ENCODE results near the gene AHDC1.
"Not testable (repeated sequence)": the region's sequence is repeated elsewhere in the genome, so short reads cannot be mapped to it uniquely, and the experiment has no call there.

The AHDC1 gene

DNA sequence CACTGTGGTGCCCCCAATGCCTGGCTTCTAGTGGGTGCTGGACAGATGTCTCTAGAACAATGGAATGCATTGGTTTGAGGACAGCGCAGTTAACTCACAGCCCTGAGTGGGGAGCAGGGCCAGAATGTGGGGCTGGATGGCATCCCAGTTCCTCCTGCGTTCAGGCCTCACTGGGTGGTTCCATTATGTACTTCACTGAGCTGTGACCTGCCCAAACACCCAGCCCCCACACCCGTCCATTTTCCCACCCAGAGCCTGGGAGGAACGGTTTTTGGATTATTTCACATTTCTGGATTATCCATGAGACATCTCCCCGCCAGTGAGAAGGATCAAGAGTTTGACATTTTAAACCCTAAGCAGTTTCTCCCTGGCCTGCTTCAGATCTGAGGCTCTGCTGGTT is 58.7 kb downstream of the AHDC1 start:
- no peak overlapping the region for H3K4me3 ChIP-seq (ENCODE audit: low read depth, low read length)
- peaks cover 4% of the 10 kb centered on the region; the same call in 1 of the 2 replicates for H3K36me3 ChIP-seq (ENCODE audit: insufficient read depth, low read length)
- H3K27me3 ChIP-seq (ENCODE audit: insufficient read depth, low read length) = no peaks in the 10 kb centered on the region
- peaks cover 63% of the 10 kb centered on the region for H3K4me1 ChIP-seq (ENCODE audit: control insufficient read depth, insufficient read depth, low read length, unreplicated experiment)
- H2AFZ ChIP-seq (ENCODE audit: low read length, unreplicated experiment) = no peak overlapping the region
- H3K79me2 ChIP-seq (ENCODE audit: control insufficient read depth, insufficient read depth, low read length, unreplicated experiment) = peaks cover 12% of the 10 kb centered on the region
- H3K27ac ChIP-seq (ENCODE audit: low read depth, low read length) = peak overlapping the region; percentile 92

DNA sequence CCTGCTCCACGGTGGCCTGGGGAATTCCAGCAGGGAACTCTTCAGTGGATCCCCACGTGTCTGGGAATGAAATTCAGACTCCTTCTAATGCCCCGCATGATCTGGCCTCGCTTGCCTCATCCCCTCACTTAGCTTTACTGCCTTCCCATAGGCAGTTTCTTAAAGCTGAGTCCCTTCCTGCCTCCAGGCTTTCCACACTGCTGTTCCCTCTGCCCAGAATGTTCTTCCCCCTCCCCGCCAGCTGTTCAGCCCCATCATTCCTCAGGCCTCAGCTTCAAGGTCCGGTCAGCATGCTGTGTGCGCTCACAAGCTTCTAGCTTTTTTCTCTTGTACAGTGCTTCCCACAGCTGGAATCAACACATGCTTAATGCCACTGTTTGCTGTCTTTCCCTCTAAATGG is 59.1 kb downstream of the AHDC1 start:
- H3K4me1 ChIP-seq (ENCODE audit: control insufficient read depth, insufficient read depth, low read length, unreplicated experiment) = peaks cover 67% of the 10 kb centered on the region
- H3K36me3 ChIP-seq (ENCODE audit: insufficient read depth, low read length) = peaks cover 4% of the 10 kb centered on the region; the same call in 1 of the 2 replicates
- no peaks in the 10 kb centered on the region for H3K27me3 ChIP-seq (ENCODE audit: insufficient read depth, low read length)
- no peak overlapping the region for H3K4me3 ChIP-seq (ENCODE audit: low read depth, low read length)
- peak overlapping the region; percentile 92 for H3K27ac ChIP-seq (ENCODE audit: low read depth, low read length)
- no peak overlapping the region for H2AFZ ChIP-seq (ENCODE audit: low read length, unreplicated experiment)
- H3K79me2 ChIP-seq (ENCODE audit: control insufficient read depth, insufficient read depth, low read length, unreplicated experiment) = peaks cover 12% of the 10 kb centered on the region

DNA sequence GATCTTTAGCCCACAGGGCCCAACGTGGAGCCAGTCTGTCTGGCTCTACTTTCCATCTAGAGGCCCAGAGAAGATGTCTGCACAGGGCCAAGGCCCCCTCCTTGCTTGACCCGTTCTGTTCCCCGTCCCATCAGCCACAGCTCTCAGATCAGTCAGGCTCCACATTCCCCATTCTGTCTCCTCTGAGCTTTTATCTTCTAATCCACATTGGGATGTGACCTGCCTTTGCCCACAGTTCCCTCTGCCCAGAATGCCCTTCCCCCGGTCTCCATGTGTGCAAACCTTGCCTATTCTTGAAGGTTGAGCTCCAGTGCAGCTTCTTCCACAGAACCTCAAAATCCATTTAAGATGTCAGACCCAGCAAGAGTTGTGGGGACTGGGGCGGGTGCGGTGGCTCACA is 60.7 kb downstream of the AHDC1 start:
- Histone ChIP-seq H3K4me3 (ENCODE audit: low read depth, low read length) (no peak overlapping the region), H3K27me3 (ENCODE audit: insufficient read depth, low read length) (no peaks in the 10 kb centered on the region), H3K36me3 (ENCODE audit: insufficient read depth, low read length) (peaks cover 4% of the 10 kb centered on the region; the same call in 1 of the 2 replicates), H3K79me2 (ENCODE audit: control insufficient read depth, insufficient read depth, low read length, unreplicated experiment) (peaks cover 12% of the 10 kb centered on the region), H2AFZ (ENCODE audit: low read length, unreplicated experiment) (no peak overlapping the region), H3K27ac (ENCODE audit: low read depth, low read length) (peak overlapping the region; percentile 92), H3K4me1 (ENCODE audit: control insufficient read depth, insufficient read depth, low read length, unreplicated experiment) (peaks cover 83% of the 10 kb centered on the region)

DNA sequence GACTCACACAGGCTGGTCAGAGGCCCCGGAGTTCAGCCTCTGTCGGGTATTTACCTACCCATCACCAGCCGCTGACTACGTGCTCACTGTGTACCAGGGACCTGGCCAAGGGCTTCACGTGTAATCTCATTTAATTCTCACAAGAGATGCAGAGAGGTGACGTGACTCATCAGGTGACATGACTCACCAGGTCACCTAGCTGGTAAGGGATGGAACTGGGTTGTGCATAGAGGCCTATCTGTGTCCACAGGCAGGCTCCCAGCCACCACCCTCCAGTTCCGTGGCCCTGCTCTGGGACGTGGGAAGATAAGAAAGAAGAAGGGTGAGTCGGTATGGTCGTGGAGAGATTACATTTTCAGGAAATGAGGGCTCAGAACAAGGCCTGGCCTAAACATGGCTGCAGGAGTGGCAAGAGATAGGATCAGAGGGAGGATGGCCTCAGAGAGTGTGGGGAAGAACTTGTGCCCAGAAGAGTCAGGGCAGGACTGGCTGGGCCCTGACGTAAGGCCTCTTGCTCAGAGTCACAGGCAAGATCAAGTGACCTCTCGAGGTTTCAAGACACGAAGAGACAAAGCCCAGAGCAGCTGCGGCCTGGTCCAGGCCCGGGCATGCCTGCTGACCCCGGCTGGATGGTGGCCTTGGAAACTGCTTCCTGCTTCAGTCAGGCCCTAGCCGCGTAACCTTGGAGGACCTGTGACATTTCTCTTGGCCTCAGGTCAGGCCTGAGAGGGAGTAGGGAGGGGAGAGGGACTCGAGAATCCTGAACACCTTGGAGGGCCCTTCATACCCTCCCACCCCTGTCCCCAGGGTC is 61.3 kb downstream of the AHDC1 start:
- H3K27me3 ChIP-seq (ENCODE audit: insufficient read depth, low read length) = no peaks in the 10 kb centered on the region
- no peak overlapping the region for H3K4me3 ChIP-seq (ENCODE audit: low read depth, low read length)
- H3K79me2 ChIP-seq (ENCODE audit: control insufficient read depth, insufficient read depth, low read length, unreplicated experiment) = peaks cover 13% of the 10 kb centered on the region
- H3K27ac ChIP-seq (ENCODE audit: low read depth, low read length) = peak overlapping the region; percentile 92
- H3K4me1 ChIP-seq (ENCODE audit: control insufficient read depth, insufficient read depth, low read length, unreplicated experiment) = peaks cover 87% of the 10 kb centered on the region
- no peaks in the 10 kb centered on the region for H3K36me3 ChIP-seq (ENCODE audit: insufficient read depth, low read length)
- no peak overlapping the region for H2AFZ ChIP-seq (ENCODE audit: low read length, unreplicated experiment)

DNA sequence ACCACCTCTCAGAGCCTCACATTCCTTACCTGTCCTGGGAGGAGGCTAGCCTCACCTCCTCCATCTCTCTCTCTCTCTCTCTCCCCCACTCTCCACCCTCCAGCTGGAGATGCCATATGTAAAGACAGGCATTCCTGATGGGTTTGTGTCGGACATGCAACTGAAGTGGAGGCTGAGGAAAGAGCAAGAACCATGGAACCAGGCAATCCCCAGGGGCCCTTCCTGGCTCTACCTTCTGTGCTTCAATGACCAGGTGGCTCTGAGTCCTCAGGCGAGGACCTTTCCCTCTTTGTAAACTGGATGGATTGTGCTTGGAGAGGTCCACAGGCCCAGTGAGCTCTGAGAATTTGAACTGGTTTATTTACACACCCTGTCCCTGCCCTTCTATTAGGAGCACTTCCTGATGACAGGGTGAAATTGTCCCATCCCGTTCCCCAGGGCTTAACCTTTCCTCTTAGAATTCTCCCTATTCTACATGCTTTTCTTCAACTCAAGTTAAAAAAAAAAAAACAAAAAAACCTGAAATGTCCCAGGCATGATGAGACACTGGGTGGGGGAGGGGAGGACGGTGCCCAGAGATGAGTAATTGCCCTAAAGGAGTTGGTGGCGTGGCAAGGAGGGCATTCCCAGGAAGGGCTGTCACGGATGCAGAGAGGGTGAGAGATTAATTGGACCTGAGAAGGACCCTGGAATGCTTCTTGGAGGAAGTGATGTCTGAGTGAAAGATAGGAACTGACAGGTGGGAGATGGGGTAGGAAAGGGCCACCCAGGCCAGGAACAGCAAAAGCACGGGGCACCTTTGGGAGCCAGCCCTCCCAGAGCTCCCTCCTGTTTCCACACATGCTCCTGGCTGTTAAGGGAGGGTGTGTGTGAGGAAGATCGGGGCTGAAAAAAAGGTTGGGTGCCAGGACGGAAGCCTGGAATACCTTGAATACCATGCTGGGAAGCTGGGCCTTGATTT is 63.8 kb downstream of the AHDC1 start:
- H3K4me1 ChIP-seq (ENCODE audit: control insufficient read depth, insufficient read depth, low read length, unreplicated experiment) = peaks cover 79% of the 10 kb centered on the region
- no peak overlapping the region for H3K4me3 ChIP-seq (ENCODE audit: low read depth, low read length)
- H3K27ac ChIP-seq (ENCODE audit: low read depth, low read length) = peak overlapping the region; percentile 92
- H3K27me3 ChIP-seq (ENCODE audit: insufficient read depth, low read length) = no peaks in the 10 kb centered on the region
- H2AFZ ChIP-seq (ENCODE audit: low read length, unreplicated experiment) = no peak overlapping the region
- peaks cover 22% of the 10 kb centered on the region for H3K79me2 ChIP-seq (ENCODE audit: control insufficient read depth, insufficient read depth, low read length, unreplicated experiment)
- H3K36me3 ChIP-seq (ENCODE audit: insufficient read depth, low read length) = no peaks in the 10 kb centered on the region

DNA sequence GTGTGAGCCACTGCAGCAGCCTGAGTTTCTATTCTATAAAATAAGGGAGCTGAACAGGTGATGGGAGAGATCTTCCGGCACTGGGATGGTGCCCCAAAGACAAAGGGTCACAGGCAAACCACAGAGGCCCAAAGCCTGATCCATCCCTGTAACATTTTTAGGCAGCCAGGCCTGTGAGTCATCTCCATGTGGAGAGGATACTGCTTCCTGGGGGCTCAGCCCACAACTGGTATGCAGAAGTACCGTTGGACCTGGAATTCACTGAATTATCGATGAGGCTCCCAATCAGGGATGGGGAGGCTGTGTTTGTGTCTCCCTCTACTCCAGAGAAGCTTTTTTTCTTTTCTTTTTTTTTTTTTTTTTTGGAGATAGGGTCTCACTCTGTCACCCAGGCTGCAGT is 65.2 kb downstream of the AHDC1 start:
- Histone ChIP-seq H3K4me3 (ENCODE audit: low read depth, low read length) (peak overlapping the region; percentile 55), H3K27me3 (ENCODE audit: insufficient read depth, low read length) (no peaks in the 10 kb centered on the region), H3K4me1 (ENCODE audit: control insufficient read depth, insufficient read depth, low read length, unreplicated experiment) (peaks cover 66% of the 10 kb centered on the region), H3K27ac (ENCODE audit: low read depth, low read length) (peak overlapping the region; percentile 92), H2AFZ (ENCODE audit: low read length, unreplicated experiment) (no peak overlapping the region), H3K79me2 (ENCODE audit: control insufficient read depth, insufficient read depth, low read length, unreplicated experiment) (peaks cover 15% of the 10 kb centered on the region), H3K36me3 (ENCODE audit: insufficient read depth, low read length) (no peaks in the 10 kb centered on the region; the same call in 1 of the 2 replicates)

DNA sequence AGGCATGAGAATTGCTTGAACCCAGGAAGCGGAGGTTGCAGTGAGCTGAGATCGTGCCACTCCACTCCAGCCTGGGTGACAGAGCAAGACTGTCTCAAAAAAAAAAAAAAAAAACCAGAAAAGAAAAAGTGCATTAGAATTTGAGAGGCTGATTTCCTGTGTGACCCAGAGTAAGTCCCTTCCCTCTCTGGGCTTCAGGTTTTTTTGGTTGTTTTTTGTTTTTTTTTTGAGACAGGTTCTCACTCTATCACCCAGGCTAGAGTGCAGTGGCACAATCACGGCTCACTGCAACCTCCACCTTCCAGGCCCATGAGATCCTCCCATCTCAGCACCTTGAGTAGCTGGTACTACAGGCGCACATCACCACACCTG is 65.7 kb downstream of the AHDC1 start:
- not testable (repeated sequence) for H3K36me3 ChIP-seq (ENCODE audit: insufficient read depth, low read length); H3K27me3 ChIP-seq (ENCODE audit: insufficient read depth, low read length); H2AFZ ChIP-seq (ENCODE audit: low read length, unreplicated experiment)
- H3K4me1 ChIP-seq (ENCODE audit: control insufficient read depth, insufficient read depth, low read length, unreplicated experiment) = peaks cover 61% of the 10 kb centered on the region
- H3K4me3 ChIP-seq (ENCODE audit: low read depth, low read length) = peak overlapping the region; percentile 55
- H3K79me2 ChIP-seq (ENCODE audit: control insufficient read depth, insufficient read depth, low read length, unreplicated experiment) = peaks cover 15% of the 10 kb centered on the region
- peak overlapping the region; percentile 92 for H3K27ac ChIP-seq (ENCODE audit: low read depth, low read length)

DNA sequence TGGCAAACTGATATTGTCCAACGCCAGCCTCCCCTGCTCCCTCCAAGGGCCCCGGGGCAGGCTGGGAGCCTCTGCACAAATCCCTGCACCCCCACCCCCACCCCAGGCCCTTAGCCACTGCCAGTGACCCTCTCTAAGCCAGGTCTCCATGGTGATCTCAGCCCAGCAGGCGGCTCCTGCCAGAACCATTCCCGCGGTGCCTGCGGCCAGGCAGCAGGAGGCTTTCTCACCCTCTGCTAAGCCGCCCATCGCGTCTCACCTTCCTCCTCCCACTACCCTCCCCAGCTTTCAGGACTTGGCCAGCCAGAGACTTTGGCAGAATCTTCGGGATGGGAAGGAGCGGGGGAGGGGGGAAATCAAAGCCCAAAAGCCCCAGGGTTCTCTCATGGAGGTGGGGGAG is 67.2 kb downstream of the AHDC1 start:
- Histone ChIP-seq H2AFZ (ENCODE audit: low read length, unreplicated experiment) (no peak overlapping the region), H3K4me1 (ENCODE audit: control insufficient read depth, insufficient read depth, low read length, unreplicated experiment) (peaks cover 46% of the 10 kb centered on the region), H3K27me3 (ENCODE audit: insufficient read depth, low read length) (no peaks in the 10 kb centered on the region), H3K79me2 (ENCODE audit: control insufficient read depth, insufficient read depth, low read length, unreplicated experiment) (peaks cover 15% of the 10 kb centered on the region), H3K27ac (ENCODE audit: low read depth, low read length) (peak overlapping the region; percentile 92; the same call in 1 of the 2 replicates), H3K36me3 (ENCODE audit: insufficient read depth, low read length) (no peaks in the 10 kb centered on the region; the same call in 1 of the 2 replicates), H3K4me3 (ENCODE audit: low read depth, low read length) (no peak overlapping the region)

DNA sequence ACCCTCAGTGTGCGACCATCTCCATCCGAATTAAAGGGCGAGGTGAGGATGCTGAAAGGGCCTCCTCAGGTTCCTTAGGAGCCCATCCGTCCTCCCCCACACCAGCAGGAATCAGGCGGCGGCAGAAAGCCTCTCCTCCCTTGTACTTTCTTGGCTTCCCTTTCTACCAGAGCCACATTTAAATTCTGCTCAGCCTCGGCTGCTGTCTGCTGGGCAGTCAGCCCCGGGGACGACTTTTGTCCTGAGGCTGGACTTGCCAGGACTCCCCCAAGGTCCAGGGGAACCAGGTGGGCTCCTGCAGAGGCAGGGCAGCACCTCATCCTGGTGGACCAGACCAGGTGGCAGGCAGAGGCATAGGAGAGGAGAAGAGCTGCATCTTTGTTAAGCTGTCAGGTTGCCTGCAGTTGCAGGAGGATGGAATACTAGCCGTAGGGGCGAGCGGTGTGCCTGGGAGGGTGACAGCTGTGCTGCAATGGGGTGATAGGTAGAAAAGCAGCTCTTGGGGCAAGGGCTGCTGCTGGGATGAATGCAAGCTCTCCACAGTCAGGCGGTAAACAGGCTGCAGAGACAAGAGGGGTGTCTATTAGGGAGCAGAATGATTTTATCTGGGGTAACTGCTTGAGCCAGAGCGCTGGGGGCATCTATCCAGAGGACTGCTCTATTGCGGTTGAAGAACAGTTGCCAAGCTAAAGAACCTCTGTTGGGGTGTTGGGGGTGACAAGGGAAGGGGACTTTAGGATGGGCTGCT is 67.8 kb downstream of the AHDC1 start:
- H3K27ac ChIP-seq (ENCODE audit: low read depth, low read length) = no peak overlapping the region
- no peaks in the 10 kb centered on the region; the same call in 1 of the 2 replicates for H3K36me3 ChIP-seq (ENCODE audit: insufficient read depth, low read length)
- no peak overlapping the region for H3K4me3 ChIP-seq (ENCODE audit: low read depth, low read length)
- peaks cover 44% of the 10 kb centered on the region for H3K4me1 ChIP-seq (ENCODE audit: control insufficient read depth, insufficient read depth, low read length, unreplicated experiment)
- H3K27me3 ChIP-seq (ENCODE audit: insufficient read depth, low read length) = no peaks in the 10 kb centered on the region
- H2AFZ ChIP-seq (ENCODE audit: low read length, unreplicated experiment) = no peak overlapping the region
- peaks cover 15% of the 10 kb centered on the region for H3K79me2 ChIP-seq (ENCODE audit: control insufficient read depth, insufficient read depth, low read length, unreplicated experiment)

DNA sequence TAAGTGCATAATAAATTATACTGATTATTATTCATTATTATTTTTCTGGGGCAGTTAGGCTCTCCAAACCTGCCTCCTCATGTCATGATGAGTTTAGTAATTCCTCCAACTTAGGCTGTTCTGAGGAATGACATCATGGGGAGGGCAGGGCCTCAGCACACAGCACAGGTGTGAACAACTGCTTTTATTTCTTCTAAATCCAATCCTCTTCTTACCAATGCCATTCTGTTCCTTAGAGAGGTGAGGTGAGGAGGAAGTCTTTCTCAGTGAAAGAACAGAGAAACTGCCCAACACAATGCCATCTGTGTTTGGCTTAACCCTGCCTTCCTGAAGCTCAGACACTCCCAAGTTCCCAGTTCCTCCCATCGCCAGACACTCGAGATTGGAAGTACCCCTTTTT is 68.6 kb downstream of the AHDC1 start:
- Histone ChIP-seq H3K79me2 (ENCODE audit: control insufficient read depth, insufficient read depth, low read length, unreplicated experiment) (peaks cover 15% of the 10 kb centered on the region), H2AFZ (ENCODE audit: low read length, unreplicated experiment) (no peak overlapping the region), H3K4me1 (ENCODE audit: control insufficient read depth, insufficient read depth, low read length, unreplicated experiment) (peaks cover 37% of the 10 kb centered on the region), H3K27me3 (ENCODE audit: insufficient read depth, low read length) (no peaks in the 10 kb centered on the region), H3K36me3 (ENCODE audit: insufficient read depth, low read length) (no peaks in the 10 kb centered on the region; the same call in 1 of the 2 replicates), H3K27ac (ENCODE audit: low read depth, low read length) (no peak overlapping the region), H3K4me3 (ENCODE audit: low read depth, low read length) (no peak overlapping the region)

Data from ACC112 (cell line).